H1 (cell line): ENCODE results near the gene ZNF48. TPM values are rescaled to one million over a fixed set of nuclear protein-coding genes. Genes with fewer than 3 reads are reported as not detected.

Experiments used
- CTCF ChIA-PET: fragments of 300-600 bp; sonication (Branson Sonifier 250); formaldehyde crosslinking; loops from one replicate; lab custom pipeline; 2021; ENCODE audit not compliant: partially characterized antibody; lab: Charles Lee
- POLR2A ChIA-PET: fragments of 300-600 bp; sonication (Branson Sonifier 250); formaldehyde crosslinking; loops from one replicate; lab custom pipeline; 2021; ENCODE audit warnings: inconsistent platforms; ENCODE audit not compliant: partially characterized antibody; lab: Charles Lee
- DNase-seq, 2 experiments: peaks; one replicate each; pipeline versions ENCODE4 v3.0.0 to v3.0.0-alpha.2; 2010 to 2022; ENCODE audit warnings: low spot score in 2 of 2, low read depth in 1 of 2, mixed read lengths in 1 of 2
- FAIRE-seq: peaks from 2 replicates; lab custom pipeline; 2011; peaks lifted over from hg19 to GRCh38; lab: Jason Lieb, UNC
- H2AFZ ChIP-seq: 2 replicates; pipeline ENCODE4 v1.8.1; 2012; ENCODE audit warnings: low read length, inconsistent platforms
- H2AK5ac ChIP-seq: 2 replicates; pipeline ENCODE4 v1.6.1; 2013; ENCODE audit warnings: low read depth, low read length
- H2BK120ac ChIP-seq: replicated peaks from 2 replicates; pipeline ENCODE3; 2013; ENCODE audit warnings: low read depth, low read length, inconsistent platforms
- H2BK12ac ChIP-seq: 2 replicates; pipeline ENCODE4 v1.6.1; 2013; ENCODE audit warnings: low read depth, low read length
- H2BK15ac ChIP-seq: 2 replicates; pipeline ENCODE4 v1.6.1; 2013; ENCODE audit warnings: low read length
- H2BK20ac ChIP-seq: 2 replicates; pipeline ENCODE4 v1.6.1; 2013; ENCODE audit warnings: low read length
- H2BK5ac ChIP-seq: 2 replicates; pipeline ENCODE4 v1.6.1; 2013; ENCODE audit warnings: low read depth, low read length
- H3K14ac ChIP-seq: 2 replicates; pipeline ENCODE4 v1.6.1; 2013; ENCODE audit warnings: inconsistent platforms; ENCODE audit not compliant: insufficient read length
- H3K18ac ChIP-seq: 2 replicates; pipeline ENCODE4 v1.6.1; 2013; ENCODE audit warnings: low read length; ENCODE audit errors: extremely low read depth
- H3K23ac ChIP-seq: 2 replicates; pipeline ENCODE4 v1.6.1; 2013; ENCODE audit warnings: inconsistent platforms; ENCODE audit not compliant: insufficient read length
- H3K23me2 ChIP-seq: 2 replicates; pipeline ENCODE4 v1.6.1; 2013; ENCODE audit warnings: low read depth, low read length
- H3K27ac ChIP-seq: 2 replicates; pipeline ENCODE4 v1.6.1; 2011; ENCODE audit warnings: low read depth, low read length, inconsistent platforms
- H3K27me3 ChIP-seq, 4 experiments: replicated peaks in 1 of 4; 1 replicate in 1 of 4; 2 replicates in 3 of 4; pipeline versions ENCODE4 v1.6.1 to v1.8.1; 2011 to 2013; ENCODE audit warnings: low read length in 3 of 4, mild to moderate bottlenecking in 3 of 4, inconsistent platforms in 2 of 4, mixed read lengths in 2 of 4, moderate library complexity in 1 of 4; ENCODE audit not compliant: control insufficient read depth in 3 of 4, insufficient read depth in 3 of 4; ENCODE audit errors: extremely low read depth in 1 of 4
- H3K36me3 ChIP-seq, 4 experiments: 2 replicates each; pipeline versions ENCODE4 v1.6.1 to v1.8.1; 2011 to 2013; ENCODE audit warnings: mild to moderate bottlenecking in 4 of 4, low read length in 3 of 4, moderate library complexity in 2 of 4, control low read depth in 1 of 4, inconsistent platforms in 1 of 4; ENCODE audit not compliant: insufficient read depth in 4 of 4, control insufficient read depth in 2 of 4
- H3K4ac ChIP-seq: replicated peaks from 2 replicates; pipeline ENCODE3; 2013; ENCODE audit warnings: low read length, low read depth, mixed read lengths, inconsistent platforms; ENCODE audit not compliant: insufficient read length
- H3K4me1 ChIP-seq, 4 experiments: replicated peaks in 1 of 4; 1 replicate in 1 of 4; 2 replicates in 3 of 4; pipeline versions ENCODE4 v1.6.1 to v1.8.1; 2011 to 2013; ENCODE audit warnings: low read length in 3 of 4, inconsistent platforms in 2 of 4, mixed read lengths in 1 of 4; ENCODE audit not compliant: insufficient read depth in 4 of 4, control insufficient read depth in 3 of 4
- H3K4me2 ChIP-seq, 2 experiments: 2 replicates each; pipeline versions ENCODE4 v1.6.1 to v1.8.1; 2011 to 2013; ENCODE audit warnings: low read depth in 2 of 2, low read length in 2 of 2, control low read depth in 1 of 2, inconsistent platforms in 1 of 2, mild to moderate bottlenecking in 1 of 2; ENCODE audit not compliant: insufficient read depth in 1 of 2
- H3K4me3 ChIP-seq, 4 experiments: fragments of 200-600, 300-600 bp in 1 of 4; sonication (generic), shearing (Covaris generic), sonication (Bioruptor Twin) in 1 of 4; 2 replicates each; pipeline versions ENCODE4 v1.5.1 to v1.8.1; 2011 to 2016; ENCODE audit warnings: low read length in 4 of 4, low read depth in 3 of 4, control low read depth in 2 of 4, inconsistent platforms in 2 of 4, mild to moderate bottlenecking in 2 of 4, mixed read lengths in 1 of 4, moderate library complexity in 1 of 4; ENCODE audit not compliant: insufficient read depth in 2 of 4; ENCODE audit errors: extremely low read depth in 1 of 4
- H3K56ac ChIP-seq: replicated peaks from 2 replicates; pipeline ENCODE3; 2013; ENCODE audit warnings: low read depth, mild to moderate bottlenecking, mixed read lengths, low read length, inconsistent platforms; ENCODE audit not compliant: insufficient read length
- H3K79me1 ChIP-seq: 2 replicates; pipeline ENCODE4 v1.6.1; 2013; ENCODE audit warnings: low read depth, low read length, control low read depth
- H3K79me2 ChIP-seq, 2 experiments: 2 replicates each; pipeline versions ENCODE4 v1.6.1 to v1.8.1; 2012 to 2013; ENCODE audit warnings: low read length in 2 of 2, mild to moderate bottlenecking in 2 of 2, inconsistent platforms in 1 of 2; ENCODE audit not compliant: insufficient read depth in 2 of 2, control insufficient read depth in 1 of 2
- H3K9ac ChIP-seq, 4 experiments: replicated peaks in 1 of 4; 1 replicate in 1 of 4; 2 replicates in 3 of 4; pipeline versions ENCODE4 v1.6.1 to v1.8.1; 2011 to 2013; ENCODE audit warnings: low read depth in 3 of 4, low read length in 3 of 4, control low read depth in 2 of 4, mild to moderate bottlenecking in 2 of 4, moderate library complexity in 2 of 4, inconsistent platforms in 1 of 4; ENCODE audit errors: extremely low read depth in 1 of 4
- H3K9me3 ChIP-seq, 2 experiments: 2 replicates each; pipeline versions ENCODE4 v1.6.1 to v1.8.1; 2012 to 2013; ENCODE audit warnings: mild to moderate bottlenecking in 2 of 2, moderate library complexity in 2 of 2, control low read depth in 1 of 2, inconsistent platforms in 1 of 2, low read depth in 1 of 2, low read length in 1 of 2, mixed read lengths in 1 of 2; ENCODE audit not compliant: insufficient read depth in 2 of 2
- H4K20me1 ChIP-seq, 2 experiments: replicated peaks in 1 of 2; 2 replicates each; pipeline versions ENCODE3 to v1.8.1; 2011 to 2013; ENCODE audit warnings: inconsistent platforms in 2 of 2, low read length in 2 of 2, mild to moderate bottlenecking in 1 of 2; ENCODE audit not compliant: insufficient read depth in 2 of 2, control insufficient read depth in 1 of 2
- H4K5ac ChIP-seq: 2 replicates; pipeline ENCODE4 v1.6.1; 2013; ENCODE audit warnings: low read length, low read depth, mixed read lengths, inconsistent platforms; ENCODE audit not compliant: insufficient read length
- H4K8ac ChIP-seq: 2 replicates; pipeline ENCODE4 v1.8.0; 2013; ENCODE audit warnings: mild to moderate bottlenecking, moderate library complexity, low read length, inconsistent platforms; ENCODE audit not compliant: insufficient read depth; ENCODE audit errors: extremely low read depth
- H4K91ac ChIP-seq: replicated peaks from 2 replicates; pipeline ENCODE3; 2013; ENCODE audit warnings: low read length, mixed read lengths, inconsistent platforms; ENCODE audit not compliant: insufficient read length
- FOSL1 ChIP-seq: IDR thresholded peaks from 2 replicates; pipeline ENCODE4 v1.6.1; 2011; ENCODE audit warnings: mild to moderate bottlenecking, low read depth, low read length, moderate library complexity; ENCODE audit not compliant: insufficient read depth
- GTF2F1 ChIP-seq: IDR thresholded peaks from 2 replicates; pipeline ENCODE4 v1.6.1; 2012; ENCODE audit warnings: low read depth, low read length, improper control_type of control experiment, borderline replicate concordance
- KDM1A ChIP-seq: fragments of 200-600, 300-600 bp; sonication (generic); IDR thresholded peaks from 2 replicates; pipeline ENCODE4 v1.7.1; 2016; ENCODE audit warnings: mild to moderate bottlenecking, low read length, borderline replicate concordance
- RAD21 ChIP-seq, 2 experiments: IDR thresholded peaks in 1 of 2; conservative IDR thresholded peaks in 1 of 2; 2 replicates each; pipeline ENCODE4 v1.6.1; 2011; ENCODE audit warnings: low read depth in 2 of 2, low read length in 2 of 2, improper control_type of control experiment in 1 of 2, inconsistent platforms in 1 of 2, mild to moderate bottlenecking in 1 of 2, moderate library complexity in 1 of 2
- RXRA ChIP-seq: IDR thresholded peaks from 2 replicates; pipeline ENCODE4 v1.6.1; 2011; ENCODE audit warnings: low read depth, mild to moderate bottlenecking, low read length, moderate library complexity; ENCODE audit not compliant: insufficient read depth
- WGBS, 2 experiments: shearing (Covaris generic) in 1 of 2; methylation state at CpG; one replicate each; pipeline versions ENCODE4 v1.1.6 to v1.1.7; 2013 to 2015; ENCODE audit warnings: low lambda C conversion rate in 2 of 2, mixed read lengths in 2 of 2, inconsistent platforms in 1 of 2, low coverage in 1 of 2, missing lambda C conversion rate in 1 of 2; ENCODE audit not compliant: insufficient replicate concordance in 2 of 2, insufficient coverage in 1 of 2, insufficient read length in 1 of 2; ENCODE audit errors: extremely low coverage in 1 of 2, missing lambda C conversion rate in 1 of 2; 5-methylcytosine and 5-hydroxymethylcytosine counted together
- polyA plus RNA-seq, 7 experiments: library from polyadenylated mRNA; depleted of rRNA in 3 of 7; stranded (reverse) in 5 of 7; unstranded in 2 of 7; fragments of >200 nt in 5 of 7; fragments of 200-250 nt in 2 of 7; gene quantifications; 1 replicate in 5 of 7; 2 replicates in 1 of 7; 4 replicates in 1 of 7; pipeline versions ENCODE4 v1.2.1 to v1.2.3, GENCODE V29; 2011 to 2013; ENCODE audit warnings: missing spikeins in 2 of 7, mixed read lengths in 2 of 7
- total RNA-seq: library from RNA; stranded (reverse); fragmentation: NEBNext Ultra II Directional; extraction: Animal tissue kit (Norgen Biotek cat#: 25700); gene quantifications from 2 replicates; pipeline ENCODE4 v1.2.1, GENCODE V29; 2021
- TF ChIP-seq, protein P1 (sequence below), 3 experiments: IDR thresholded peaks; 1 replicate in 2 of 3; 2 replicates in 1 of 3; pipeline versions ENCODE4 v1.5.1 to v1.6.1; 2011; ENCODE audit warnings: low read length in 3 of 3, mild to moderate bottlenecking in 3 of 3, inconsistent platforms in 2 of 3, low read depth in 1 of 3, moderate library complexity in 1 of 3; ENCODE audit not compliant: insufficient read depth in 1 of 3; ENCODE audit errors: control extremely low read depth in 1 of 3
- TF ChIP-seq, protein P2 (sequence below): IDR thresholded peaks from 2 replicates; pipeline ENCODE4 v1.6.1; 2011; ENCODE audit warnings: low read depth, mild to moderate bottlenecking, low read length; ENCODE audit not compliant: insufficient read depth

ZNF48 gene
- total and polyA plus RNA-seq, 2 of the 8 experiments (the other 6 are each of a cell fraction or from before 2014, with no cell fraction given) = 30.4 to 41.2 TPM

DNA sequence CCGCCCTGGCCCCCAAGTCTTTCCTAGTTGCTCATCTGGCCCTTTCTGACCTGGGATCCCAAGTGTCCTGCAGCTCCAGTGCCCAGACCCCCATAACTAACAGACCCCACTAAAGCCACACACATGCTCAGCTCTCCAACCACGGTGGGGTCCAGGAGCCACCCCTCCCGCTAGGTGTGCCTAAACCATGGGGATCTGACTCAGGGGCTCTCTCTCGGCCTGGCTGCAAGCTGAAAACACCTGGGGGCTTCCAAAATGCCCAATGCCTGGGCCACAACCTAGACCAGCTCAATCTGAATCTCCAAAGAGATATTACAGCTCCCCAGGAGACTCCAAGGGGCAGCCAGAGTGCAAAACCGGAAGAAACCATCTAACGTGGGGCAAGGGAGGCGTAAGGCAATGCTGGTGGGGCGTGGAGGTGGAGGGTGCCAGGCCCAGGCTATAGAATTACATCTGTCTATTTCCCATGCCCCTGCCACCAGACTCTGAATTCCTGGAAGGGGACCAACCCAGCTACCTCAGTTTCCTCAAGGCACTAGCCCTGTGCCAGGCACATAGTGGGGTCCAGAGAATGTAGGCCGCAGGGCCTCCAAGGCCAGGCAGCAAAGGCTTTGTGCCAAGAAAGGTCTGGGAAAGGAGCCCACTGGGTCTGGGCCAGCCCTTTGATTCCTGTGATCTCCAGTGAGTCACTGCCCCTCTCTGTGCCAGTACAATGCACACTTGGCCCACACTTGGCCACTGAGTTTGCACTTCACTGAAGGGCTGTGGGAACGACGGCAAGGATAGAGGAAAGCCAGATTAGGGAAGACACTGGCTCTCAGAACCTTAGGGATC, 43.4 kb upstream of the ZNF48 start:
- no peak overlapping the region for H3K9ac ChIP-seq
- no peak overlapping the region for H3K4ac ChIP-seq
- no peaks in the 10 kb centered on the region for H3K27me3 ChIP-seq
- no peak overlapping the region for H2BK20ac ChIP-seq
- H4K8ac ChIP-seq = no peak overlapping the region
- no peak overlapping the region for H2BK15ac ChIP-seq
- no peak overlapping the region for H3K14ac ChIP-seq
- no peak overlapping the region for H3K4me3 ChIP-seq
- DNase-seq (no peak), FAIRE-seq (no peak)
- H4K5ac ChIP-seq = no peak overlapping the region
- peaks cover 0 to 3% of the 10 kb centered on the region in 2 experiments for H4K20me1 ChIP-seq
- H2BK120ac ChIP-seq = no peak overlapping the region
- no peak overlapping the region for H2AFZ ChIP-seq
- no peak overlapping the region for H2BK12ac ChIP-seq
- ChIA-PET CTCF (interaction anchor here (0.9 to 1.0 kb wide), 2 partner anchors 8 to 58 kb away, joined by 3 read pairs; no protein-coding TSS in a partner anchor), POLR2A (interaction anchor here (0.6 to 6.1 kb wide), 4 partner anchors 10 to 44 kb away, joined by 3 to 47 read pairs (median 4); partner anchors contain the start of gene ZNF48)
- peaks cover 0 to 12% (median 5%) of the 10 kb centered on the region in 4 experiments; a peak in 5 of 7 replicates for H3K4me1 ChIP-seq
- peaks cover 11% of the 10 kb centered on the region for H3K23me2 ChIP-seq
- no peak overlapping the region for H2BK5ac ChIP-seq
- no peak overlapping the region for H2AK5ac ChIP-seq
- H3K79me2 ChIP-seq = peaks cover 0 to 14% of the 10 kb centered on the region in 2 experiments; a peak in 2 of 4 replicates
- H3K4me2 ChIP-seq = no peak overlapping the region
- H3K79me1 ChIP-seq = no peaks in the 10 kb centered on the region; the same call in 1 of the 2 replicates
- no peak overlapping the region for H3K23ac ChIP-seq
- H3K56ac ChIP-seq = no peak overlapping the region
- H3K27ac ChIP-seq = no peak overlapping the region
- peaks cover 11 to 37% (median 31%) of the 10 kb centered on the region in 4 experiments for H3K36me3 ChIP-seq
- H3K18ac ChIP-seq = no peak overlapping the region
- no peak overlapping the region for H4K91ac ChIP-seq
- no peaks in the 10 kb centered on the region for H3K9me3 ChIP-seq
- 93% methylated on average over 11 of the region's 11 CpGs; no CpG with 5 or more reads in 1 of the 2 experiments for WGBS, 2 experiments
- TF ChIP-seq KDM1A (no peak), GTF2F1 (no peak), FOSL1 (no peak), RAD21 (IDR thresholded peaks at IDR 0.05 in 1 of 2, conservative IDR thresholded peaks at IDR 0.05 in 1 of 2; ENCODE audit: low read depth in 2 of 2, low read length in 2 of 2) (no peak), RXRA (no peak)
- TF ChIP-seq, protein P1, sequence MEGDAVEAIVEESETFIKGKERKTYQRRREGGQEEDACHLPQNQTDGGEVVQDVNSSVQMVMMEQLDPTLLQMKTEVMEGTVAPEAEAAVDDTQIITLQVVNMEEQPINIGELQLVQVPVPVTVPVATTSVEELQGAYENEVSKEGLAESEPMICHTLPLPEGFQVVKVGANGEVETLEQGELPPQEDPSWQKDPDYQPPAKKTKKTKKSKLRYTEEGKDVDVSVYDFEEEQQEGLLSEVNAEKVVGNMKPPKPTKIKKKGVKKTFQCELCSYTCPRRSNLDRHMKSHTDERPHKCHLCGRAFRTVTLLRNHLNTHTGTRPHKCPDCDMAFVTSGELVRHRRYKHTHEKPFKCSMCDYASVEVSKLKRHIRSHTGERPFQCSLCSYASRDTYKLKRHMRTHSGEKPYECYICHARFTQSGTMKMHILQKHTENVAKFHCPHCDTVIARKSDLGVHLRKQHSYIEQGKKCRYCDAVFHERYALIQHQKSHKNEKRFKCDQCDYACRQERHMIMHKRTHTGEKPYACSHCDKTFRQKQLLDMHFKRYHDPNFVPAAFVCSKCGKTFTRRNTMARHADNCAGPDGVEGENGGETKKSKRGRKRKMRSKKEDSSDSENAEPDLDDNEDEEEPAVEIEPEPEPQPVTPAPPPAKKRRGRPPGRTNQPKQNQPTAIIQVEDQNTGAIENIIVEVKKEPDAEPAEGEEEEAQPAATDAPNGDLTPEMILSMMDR (IDR thresholded peaks at IDR 0.05; ENCODE audit: control extremely low read depth in 1 of 3, insufficient read depth in 1 of 3, low read depth in 1 of 3, low read length in 3 of 3) = no peak
- TF ChIP-seq, protein P2, sequence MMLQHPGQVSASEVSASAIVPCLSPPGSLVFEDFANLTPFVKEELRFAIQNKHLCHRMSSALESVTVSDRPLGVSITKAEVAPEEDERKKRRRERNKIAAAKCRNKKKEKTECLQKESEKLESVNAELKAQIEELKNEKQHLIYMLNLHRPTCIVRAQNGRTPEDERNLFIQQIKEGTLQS = no peak
